GM18907 (cell line): ENCODE measurements around the gene FGD2.

Experiments used
- ATAC-seq: cut with Tn5 transposase; IDR thresholded peaks from one replicate; pipeline ENCODE4 v1.9.1; 2021; ENCODE audit warnings: mild to moderate bottlenecking, moderate library complexity; ENCODE audit not compliant: unreplicated experiment

Gene FGD2, protein sequence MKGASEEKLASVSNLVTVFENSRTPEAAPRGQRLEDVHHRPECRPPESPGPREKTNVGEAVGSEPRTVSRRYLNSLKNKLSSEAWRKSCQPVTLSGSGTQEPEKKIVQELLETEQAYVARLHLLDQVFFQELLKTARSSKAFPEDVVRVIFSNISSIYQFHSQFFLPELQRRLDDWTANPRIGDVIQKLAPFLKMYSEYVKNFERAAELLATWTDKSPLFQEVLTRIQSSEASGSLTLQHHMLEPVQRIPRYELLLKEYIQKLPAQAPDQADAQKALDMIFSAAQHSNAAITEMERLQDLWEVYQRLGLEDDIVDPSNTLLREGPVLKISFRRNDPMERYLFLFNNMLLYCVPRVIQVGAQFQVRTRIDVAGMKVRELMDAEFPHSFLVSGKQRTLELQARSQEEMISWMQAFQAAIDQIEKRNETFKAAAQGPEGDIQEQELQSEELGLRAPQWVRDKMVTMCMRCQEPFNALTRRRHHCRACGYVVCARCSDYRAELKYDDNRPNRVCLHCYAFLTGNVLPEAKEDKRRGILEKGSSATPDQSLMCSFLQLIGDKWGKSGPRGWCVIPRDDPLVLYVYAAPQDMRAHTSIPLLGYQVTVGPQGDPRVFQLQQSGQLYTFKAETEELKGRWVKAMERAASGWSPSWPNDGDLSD

GRCh38 chr6:37005061-37005810 lies at the start of gene FGD2:
FGD2 (plus strand) TSS chr6:37005655; CDS start chr6:37005818, 163 bp downstream.
- ATAC-seq, result peak; percentile 54

DNA sequence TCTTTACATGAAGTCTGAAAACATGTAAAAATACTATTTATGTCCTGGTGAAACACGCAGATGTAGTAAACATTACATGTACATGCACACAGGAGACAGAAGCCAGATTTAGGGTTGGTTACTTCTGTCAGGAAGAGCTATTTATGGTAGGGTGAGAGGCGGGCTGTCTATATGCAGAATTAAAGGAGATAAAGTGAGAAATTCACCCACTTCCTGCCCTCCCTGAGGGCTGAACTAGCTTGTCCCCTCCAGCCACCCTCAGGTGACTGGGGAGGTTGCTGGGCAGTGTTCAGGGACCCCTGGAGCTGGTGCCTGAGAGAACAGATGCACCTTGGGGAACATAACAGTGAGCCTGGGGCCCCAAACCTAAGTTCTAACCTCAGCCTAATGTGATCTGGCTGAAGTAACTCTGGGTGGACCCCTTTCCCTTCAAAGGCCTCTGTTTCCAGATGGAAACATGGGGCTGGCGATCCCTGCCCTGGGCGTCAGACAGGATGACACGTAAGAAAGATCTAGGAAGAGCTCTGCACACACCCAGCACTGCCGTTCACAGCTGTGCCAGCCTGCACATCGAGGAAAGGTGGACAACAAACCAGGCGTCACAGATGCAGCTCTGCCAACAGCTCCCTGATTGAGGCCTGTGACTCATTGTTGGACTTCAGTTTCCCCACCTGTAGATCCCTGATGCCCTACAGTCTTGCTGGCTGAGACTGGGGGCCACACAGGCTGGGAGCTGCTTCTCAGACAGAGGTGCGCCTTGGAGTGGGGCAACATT lies 49.6 kb upstream of the FGD2 start:
- no peak for ATAC-seq

DNA sequence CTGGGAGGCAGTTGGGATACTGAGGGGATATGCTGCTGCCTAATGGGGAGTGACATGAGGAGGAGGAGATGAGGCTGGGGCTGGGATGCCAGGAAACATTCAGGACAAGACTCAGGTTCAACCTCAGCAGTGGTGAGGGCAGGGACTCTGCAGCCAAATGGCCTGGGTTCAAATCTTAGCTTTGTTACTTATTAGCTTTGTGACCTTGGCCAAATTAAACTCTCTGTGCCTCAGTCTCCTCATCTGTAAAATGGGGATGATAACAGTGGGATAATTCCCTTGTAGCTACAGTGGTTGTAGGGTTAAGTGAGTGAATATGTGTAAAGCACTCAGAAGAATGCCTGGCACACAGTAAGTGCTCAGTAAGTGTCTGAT lies 49.0 kb upstream of the FGD2 start:
- ATAC-seq, result no peak

- ATAC-seq, result no peak
Measured at GRCh38 chr6:36957773-36958271, 47.6 kb upstream of the FGD2 start.

DNA sequence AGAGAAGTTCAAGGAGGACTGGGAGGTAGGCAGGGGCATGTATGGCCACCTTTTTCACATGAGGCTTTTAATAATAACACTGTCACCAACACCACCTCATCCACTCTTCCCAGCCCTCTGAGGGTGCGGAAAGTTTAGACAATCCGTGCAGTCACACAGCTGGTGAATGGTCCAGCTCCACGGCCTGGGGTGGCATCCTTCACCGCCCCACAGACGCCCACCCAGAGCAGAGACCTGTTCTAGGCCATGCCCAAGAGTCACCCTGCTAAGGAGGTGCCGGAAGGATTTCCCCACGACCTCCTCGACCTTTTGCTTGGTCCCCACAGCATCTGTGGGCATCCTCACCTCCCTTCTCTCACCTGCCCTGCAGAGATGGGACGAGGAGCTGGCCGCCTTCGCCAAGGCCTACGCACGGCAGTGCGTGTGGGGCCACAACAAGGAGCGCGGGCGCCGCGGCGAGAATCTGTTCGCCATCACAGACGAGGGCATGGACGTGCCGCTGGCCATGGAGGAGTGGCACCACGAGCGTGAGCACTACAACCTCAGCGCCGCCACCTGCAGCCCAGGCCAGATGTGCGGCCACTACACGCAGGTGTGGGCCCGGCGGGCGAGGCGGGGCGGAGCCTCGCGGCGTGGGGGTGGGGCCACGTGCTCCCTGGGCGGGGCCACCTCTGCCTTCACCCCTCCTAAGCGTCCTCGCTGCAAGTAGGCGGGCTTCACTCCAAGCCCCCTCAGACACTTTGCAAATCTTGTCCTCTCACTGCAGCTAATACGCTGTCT lies 46.5 kb upstream of the FGD2 start:
- no peak for ATAC-seq

- no peak for ATAC-seq
Measured at GRCh38 chr6:36959555-36960250, 45.8 kb upstream of the FGD2 start.

GRCh38 chr6:36961441-36962435 lies 43.7 kb upstream of the FGD2 start:
- no peak for ATAC-seq

GRCh38 chr6:36962874-36963273 lies 42.6 kb upstream of the FGD2 start:
- peak; percentile 49 for ATAC-seq

GRCh38 chr6:36963451-36964290 lies 41.8 kb upstream of the FGD2 start:
- no peak for ATAC-seq

- ATAC-seq, result no peak
Measured at GRCh38 chr6:36964349-36964748, 41.1 kb upstream of the FGD2 start.

GRCh38 chr6:36964908-36965307 lies 40.5 kb upstream of the FGD2 start:
- no peak for ATAC-seq

DNA sequence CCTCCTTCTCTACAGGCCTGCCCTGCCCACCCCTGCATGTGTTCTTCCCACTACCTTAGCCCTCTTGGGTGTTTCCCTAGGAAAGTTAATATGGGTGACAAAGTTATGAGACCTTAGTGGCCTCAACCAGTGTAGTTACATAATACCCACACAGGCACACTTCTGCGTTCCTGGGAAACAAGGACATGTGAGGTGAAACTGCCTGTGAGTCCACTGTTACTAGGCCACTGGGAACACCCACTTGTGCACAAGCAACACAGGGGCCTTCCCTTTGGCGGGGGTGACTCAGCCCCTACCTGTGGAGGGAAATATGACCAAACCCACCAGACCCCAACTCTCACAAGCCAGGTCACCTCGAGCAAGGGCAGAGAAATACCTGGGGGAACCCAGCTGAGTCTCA lies 38.2 kb upstream of the FGD2 start:
- ATAC-seq, result no peak

- ATAC-seq, result no peak
Measured at GRCh38 chr6:36967757-36968156, 37.7 kb upstream of the FGD2 start.

DNA sequence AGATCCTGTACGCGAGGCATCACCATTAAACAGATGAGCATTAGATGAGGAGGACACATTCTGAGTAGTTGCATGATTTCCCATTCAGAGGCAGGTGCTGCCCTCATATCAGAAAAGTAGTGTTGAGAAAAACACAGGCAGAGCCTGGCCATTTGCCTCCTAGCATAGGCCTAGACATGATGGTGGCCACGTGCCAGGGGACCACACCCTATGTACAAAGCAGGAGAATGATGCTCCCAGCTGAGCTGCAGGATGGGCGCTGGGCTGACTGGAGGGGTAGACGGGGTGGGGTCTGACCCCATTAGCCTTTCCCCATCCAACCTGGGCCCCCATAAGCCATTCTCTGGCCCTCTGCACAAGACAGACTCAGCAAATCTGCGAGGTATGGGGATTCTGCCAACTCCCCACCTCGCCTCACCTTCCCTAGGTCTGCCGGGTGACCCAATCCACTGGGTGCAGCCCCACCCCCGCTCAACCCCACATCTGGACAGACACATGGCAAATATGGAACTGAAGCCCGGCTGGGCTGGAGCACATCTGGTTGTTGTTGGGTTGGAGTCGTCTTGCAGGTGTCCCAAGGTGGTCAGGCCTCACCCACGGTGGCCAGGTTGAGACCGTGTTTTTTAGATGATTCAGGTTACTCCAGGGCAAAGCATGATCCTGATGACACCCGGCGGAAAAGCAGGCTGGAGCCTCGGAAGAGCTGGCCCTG lies 37.0 kb upstream of the FGD2 start:
- no peak for ATAC-seq

DNA sequence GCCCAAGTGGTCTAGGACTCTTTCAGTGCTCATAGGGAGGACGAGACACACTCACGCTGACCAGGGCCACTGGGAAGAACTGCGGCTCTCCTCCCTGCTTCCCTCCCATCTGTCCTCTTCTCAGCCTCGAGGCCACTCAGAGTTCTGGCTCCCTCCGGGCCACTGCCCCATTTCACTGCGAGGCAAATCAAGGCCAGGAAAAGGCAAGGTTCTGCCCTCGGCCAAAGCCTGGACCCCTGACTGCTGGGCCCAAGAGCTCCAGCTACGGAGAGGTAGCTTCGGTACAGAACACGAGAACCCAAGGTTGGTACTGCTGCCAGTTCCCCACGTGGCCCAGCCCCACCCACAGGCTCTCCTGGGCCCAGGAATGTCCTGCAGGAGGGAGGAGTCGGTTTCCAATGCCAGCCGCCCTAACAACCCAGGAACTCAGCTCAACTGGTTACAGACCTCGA lies 36.2 kb upstream of the FGD2 start:
- no peak for ATAC-seq

DNA sequence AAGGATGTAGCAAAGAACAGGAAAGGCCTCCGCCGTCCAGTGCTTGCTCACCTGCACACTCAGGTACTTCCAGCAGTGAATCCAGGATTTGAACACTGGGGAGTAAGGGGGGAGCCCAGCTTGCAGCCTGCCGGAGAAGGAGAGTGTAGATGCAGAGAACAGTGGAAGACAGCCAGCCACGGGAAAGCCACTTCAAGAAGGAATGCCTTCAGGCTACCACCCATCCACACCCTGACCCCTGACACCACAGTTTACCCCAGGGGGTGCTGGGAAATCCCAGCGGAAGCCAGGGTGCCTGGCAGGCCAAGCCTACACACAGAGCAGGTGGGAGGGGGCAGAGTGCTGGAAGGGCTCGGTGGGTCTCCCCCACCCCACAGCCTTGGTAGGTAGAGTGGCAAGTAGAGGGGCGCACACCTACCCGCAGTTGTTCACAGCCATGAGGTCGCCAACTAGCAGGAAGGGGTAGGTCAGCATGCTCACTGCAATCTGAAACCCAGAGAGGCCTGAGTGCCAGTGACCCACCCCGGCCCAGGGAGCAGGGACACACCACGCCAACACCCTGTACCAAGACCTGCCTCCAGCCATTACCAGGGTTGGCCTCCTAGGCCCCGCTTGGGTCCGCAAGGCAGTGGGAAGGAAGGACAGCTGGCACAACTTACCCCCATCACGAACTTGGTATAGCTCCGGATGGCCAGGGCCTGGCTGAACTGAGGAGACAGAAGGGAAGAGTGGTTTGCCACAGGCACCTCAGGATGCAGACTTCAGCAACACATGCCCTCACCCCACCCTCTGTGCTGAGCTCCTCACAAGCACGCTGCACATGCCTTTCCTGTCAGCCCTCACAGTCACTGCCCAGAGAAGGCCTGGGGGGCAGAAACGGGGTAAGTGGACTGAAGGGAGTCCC lies 35.2 kb upstream of the FGD2 start:
- no peak for ATAC-seq
